GM04504 (cell line): Measurements from ENCODE around the gene ZNF385B.
"Not testable (repeated sequence)": the region's sequence is repeated elsewhere in the genome, so short reads cannot be mapped to it uniquely, and the experiment has no call there.

Experiments
- DNase-seq: peaks from one replicate; pipeline ENCODE4 v3.0.0-alpha.2; 2012; ENCODE audit warnings: low read depth

ZNF385B gene

GRCh38 chr2:179802051-179802882 lies 59.1 kb downstream of the ZNF385B start:
- DNase-seq = no peak

- DNase-seq = no peak
Measured at GRCh38 chr2:179800776-179801175, 60.6 kb downstream of the ZNF385B start.

- DNase-seq = no peak
Measured at GRCh38 chr2:179796213-179797007, 65.0 kb downstream of the ZNF385B start.

GRCh38 chr2:179793902-179794301 lies 67.5 kb downstream of the ZNF385B start:
- no peak for DNase-seq

GRCh38 chr2:179793238-179793637 lies 68.2 kb downstream of the ZNF385B start:
- DNase-seq = no peak

- DNase-seq = no peak
Measured at GRCh38 chr2:179790235-179791217, 70.9 kb downstream of the ZNF385B start.

- DNase-seq = no peak
Measured at GRCh38 chr2:179788104-179788503, 73.3 kb downstream of the ZNF385B start.

- no peak for DNase-seq
Measured at GRCh38 chr2:179787601-179788000, 73.8 kb downstream of the ZNF385B start.

GRCh38 chr2:179785902-179786301 lies 75.5 kb downstream of the ZNF385B start:
- no peak for DNase-seq

- DNase-seq = not testable (repeated sequence)
Measured at GRCh38 chr2:179782346-179782745, 79.1 kb downstream of the ZNF385B start.

- no peak for DNase-seq
Measured at GRCh38 chr2:179773986-179774385, 87.4 kb downstream of the ZNF385B start.

GRCh38 chr2:179772346-179772745 lies 89.1 kb downstream of the ZNF385B start:
- DNase-seq = no peak

- DNase-seq = no peak
Measured at GRCh38 chr2:179771791-179772190, 89.6 kb downstream of the ZNF385B start.

- DNase-seq = no peak
Measured at GRCh38 chr2:179770029-179770428, 91.4 kb downstream of the ZNF385B start.

GRCh38 chr2:179769323-179769722 lies 92.1 kb downstream of the ZNF385B start:
- DNase-seq = no peak

GRCh38 chr2:179768765-179769164 lies 92.6 kb downstream of the ZNF385B start:
- no peak for DNase-seq

- DNase-seq = no peak
Measured at GRCh38 chr2:179765666-179766065, 95.7 kb downstream of the ZNF385B start.

GRCh38 chr2:179764710-179765109 lies 96.7 kb downstream of the ZNF385B start:
- DNase-seq = no peak

- DNase-seq = no peak
Measured at GRCh38 chr2:179758636-179759035, 102.8 kb downstream of the ZNF385B start.

- no peak for DNase-seq
Measured at GRCh38 chr2:179751163-179751809, 110.1 kb downstream of the ZNF385B start.

GRCh38 chr2:179749210-179749609 lies 112.2 kb downstream of the ZNF385B start:
- DNase-seq = peak; percentile 53
